Lower leg skin (tissue), 3 donors: ENCODE data around the gene SLC38A6.

Source experiments
- POLR2A ChIP-seq, 2 donors: fragments of 450-650 bp; IDR thresholded peaks; one replicate each; pipeline ENCODE4 v1.6.1; 2016 to 2017; ENCODE audit warnings: antibody characterized with exemption in 2 of 2, mild to moderate bottlenecking in 1 of 2, moderate library complexity in 1 of 2
- TF ChIP-seq, protein P1 (sequence below), 3 donors: fragments of 450-650 bp; IDR thresholded peaks; one replicate each; pipeline ENCODE4 v1.5.1; 2016; ENCODE audit warnings: antibody characterized with exemption in 3 of 3, mild to moderate bottlenecking in 3 of 3, moderate library complexity in 2 of 3

DNA sequence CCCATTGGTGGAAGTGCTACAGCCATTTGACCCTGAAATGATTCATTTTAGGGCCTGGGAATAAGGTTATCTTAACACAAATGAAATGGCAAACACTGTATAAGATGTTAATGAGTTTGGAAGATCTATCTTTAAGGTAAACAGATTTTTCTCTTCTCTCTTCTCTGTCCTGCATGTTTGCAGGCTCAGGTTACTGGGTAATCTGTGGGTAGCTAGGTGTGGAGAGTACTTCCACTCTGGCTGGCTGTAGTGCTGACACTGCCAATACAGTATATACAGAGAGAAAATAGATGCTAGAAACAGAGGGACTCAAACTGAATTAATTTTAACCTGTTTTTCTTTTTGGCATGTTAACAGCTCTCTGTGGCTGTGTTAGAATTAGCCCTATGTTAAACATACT lies 84.6 kb downstream of the SLC38A6 start:
- TF ChIP-seq POLR2A (IDR thresholded peaks at IDR 0.05) = no peak
- TF ChIP-seq, protein P1, sequence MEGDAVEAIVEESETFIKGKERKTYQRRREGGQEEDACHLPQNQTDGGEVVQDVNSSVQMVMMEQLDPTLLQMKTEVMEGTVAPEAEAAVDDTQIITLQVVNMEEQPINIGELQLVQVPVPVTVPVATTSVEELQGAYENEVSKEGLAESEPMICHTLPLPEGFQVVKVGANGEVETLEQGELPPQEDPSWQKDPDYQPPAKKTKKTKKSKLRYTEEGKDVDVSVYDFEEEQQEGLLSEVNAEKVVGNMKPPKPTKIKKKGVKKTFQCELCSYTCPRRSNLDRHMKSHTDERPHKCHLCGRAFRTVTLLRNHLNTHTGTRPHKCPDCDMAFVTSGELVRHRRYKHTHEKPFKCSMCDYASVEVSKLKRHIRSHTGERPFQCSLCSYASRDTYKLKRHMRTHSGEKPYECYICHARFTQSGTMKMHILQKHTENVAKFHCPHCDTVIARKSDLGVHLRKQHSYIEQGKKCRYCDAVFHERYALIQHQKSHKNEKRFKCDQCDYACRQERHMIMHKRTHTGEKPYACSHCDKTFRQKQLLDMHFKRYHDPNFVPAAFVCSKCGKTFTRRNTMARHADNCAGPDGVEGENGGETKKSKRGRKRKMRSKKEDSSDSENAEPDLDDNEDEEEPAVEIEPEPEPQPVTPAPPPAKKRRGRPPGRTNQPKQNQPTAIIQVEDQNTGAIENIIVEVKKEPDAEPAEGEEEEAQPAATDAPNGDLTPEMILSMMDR (IDR thresholded peaks at IDR 0.05) = no peak
